ENCODE measurements around the gene RIMS1. TPM values are rescaled to one million over a fixed set of nuclear protein-coding genes. Genes with fewer than 3 reads are reported as not detected.

RIMS1 gene
- total and polyA plus RNA-seq, 2 of the 13 experiments (the other 11 are each of a cell fraction or from before 2014, with no cell fraction given) = not detected

DNA sequence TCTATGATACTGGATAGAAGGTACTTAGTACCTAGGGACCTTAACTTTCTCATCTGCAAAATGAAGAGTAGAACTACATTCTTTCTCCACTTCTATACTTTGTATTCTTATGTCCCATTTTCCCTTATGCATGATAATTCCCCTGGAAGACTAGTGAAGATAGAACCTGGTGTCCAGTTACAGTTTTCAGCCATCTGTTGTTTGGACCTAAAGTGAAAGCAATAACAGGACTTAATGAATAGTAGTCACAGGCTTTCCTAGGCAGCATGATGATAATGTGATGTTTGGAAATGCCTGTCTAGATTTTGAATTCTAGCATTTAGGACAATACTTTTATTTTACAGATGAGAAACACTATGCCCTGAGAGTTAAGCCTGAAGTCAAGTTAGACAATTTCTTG, 153.8 kb downstream of the RIMS1 start (continued):
- TF ChIP-seq ZNF670 (CRISPR knock-in tag; IDR thresholded peaks at IDR 0.05; ENCODE audit: borderline replicate concordance) (no peak), ZFP90 (CRISPR knock-in tag; IDR thresholded peaks at IDR 0.05; ENCODE audit: borderline replicate concordance) (no peak), CBX5 (CRISPR knock-in tag; IDR thresholded peaks at IDR 0.05; ENCODE audit: borderline replicate concordance) (no peak), E2F5 (CRISPR knock-in tag; conservative IDR thresholded peaks at IDR 0.05) (no peak), ZNF264 (CRISPR knock-in tag; IDR thresholded peaks at IDR 0.05) (no peak)
- TF ChIP-seq, protein P1, sequence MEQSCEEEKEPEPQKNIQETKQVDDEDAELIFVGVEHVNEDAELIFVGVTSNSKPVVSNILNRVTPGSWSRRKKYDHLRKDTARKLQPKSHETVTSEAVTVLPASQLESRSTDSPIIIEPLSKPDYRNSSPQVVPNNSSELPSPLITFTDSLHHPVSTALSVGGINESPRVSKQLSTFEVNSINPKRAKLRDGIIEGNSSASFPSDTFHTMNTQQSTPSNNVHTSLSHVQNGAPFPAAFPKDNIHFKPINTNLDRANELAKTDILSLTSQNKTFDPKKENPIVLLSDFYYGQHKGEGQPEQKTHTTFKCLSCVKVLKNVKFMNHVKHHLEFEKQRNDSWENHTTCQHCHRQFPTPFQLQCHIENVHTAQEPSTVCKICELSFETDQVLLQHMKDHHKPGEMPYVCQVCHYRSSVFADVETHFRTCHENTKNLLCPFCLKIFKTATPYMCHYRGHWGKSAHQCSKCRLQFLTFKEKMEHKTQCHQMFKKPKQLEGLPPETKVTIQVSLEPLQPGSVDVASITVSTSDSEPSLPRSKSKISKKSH (CRISPR knock-in tag; IDR thresholded peaks at IDR 0.05; ENCODE audit: borderline replicate concordance) = no peak

DNA sequence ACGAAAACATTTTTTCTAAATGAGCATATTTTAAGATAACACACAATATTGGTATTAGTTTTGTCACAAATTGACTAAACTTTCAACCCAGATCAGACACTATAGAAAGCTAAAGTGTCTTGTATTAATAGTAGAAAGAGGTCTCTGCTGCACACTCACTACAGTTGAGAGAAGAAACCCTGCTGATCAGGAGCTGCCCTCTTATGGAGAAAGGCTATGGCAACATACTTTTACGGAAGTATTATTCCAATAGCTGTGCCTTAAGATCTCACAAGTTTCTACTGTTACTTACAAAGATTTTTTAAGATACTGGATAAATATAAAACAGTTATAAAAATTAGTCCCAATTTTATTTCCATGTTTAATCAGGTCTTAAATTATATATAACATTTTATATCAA, 155.7 kb downstream of the RIMS1 start:
- no peaks in the 10 kb centered on the region for H3K9me3 ChIP-seq (ENCODE audit: low read length)
- H2AFZ ChIP-seq (ENCODE audit: low read length) = no peak overlapping the region
- DNase-seq (ENCODE audit: low spot score) (no peak), ATAC-seq (no peak), FAIRE-seq (no peak)
- H4K20me1 ChIP-seq (ENCODE audit: insufficient read depth, low read length) = no peaks in the 10 kb centered on the region
- POLR2A ChIA-PET = no interaction called here
- H3K27ac ChIP-seq (ENCODE audit: extremely low read length, insufficient read depth, low read length) = no peak overlapping the region
- no peak overlapping the region for H3K4me3 ChIP-seq (replicated peaks in 1 of 3; ENCODE audit: insufficient read depth in 1 of 3, low read depth in 2 of 3, low read length in 3 of 3)
- H3K36me3 ChIP-seq (replicated peaks in 1 of 2; ENCODE audit: control insufficient read depth in 1 of 2, insufficient read depth in 2 of 2, low read length in 2 of 2) = no peaks in the 10 kb centered on the region
- H3K79me2 ChIP-seq (ENCODE audit: insufficient read depth, low read length) = no peaks in the 10 kb centered on the region
- CTCF ChIA-PET (ENCODE audit: low intra/inter-chr PET ratio, low total read pairs) = no interaction called here
- intact Hi-C loops (cut with micrococcal nuclease; ENCODE audit: unreplicated experiment) = no loop called here
- TF ChIP-seq ZNF468 (CRISPR knock-in tag; IDR thresholded peaks at IDR 0.05) = no peak
- TF ChIP-seq SAFB2 (CRISPR knock-in tag; IDR thresholded peaks at IDR 0.05; ENCODE audit: borderline replicate concordance, low read depth) = no peak
- no peak for TF ChIP-seq FOXA3 (CRISPR knock-in tag; IDR thresholded peaks at IDR 0.05)
- TF ChIP-seq SP5 (CRISPR knock-in tag; IDR thresholded peaks at IDR 0.05; ENCODE audit: borderline replicate concordance, low read depth) = no peak
- TF ChIP-seq, protein P2, sequence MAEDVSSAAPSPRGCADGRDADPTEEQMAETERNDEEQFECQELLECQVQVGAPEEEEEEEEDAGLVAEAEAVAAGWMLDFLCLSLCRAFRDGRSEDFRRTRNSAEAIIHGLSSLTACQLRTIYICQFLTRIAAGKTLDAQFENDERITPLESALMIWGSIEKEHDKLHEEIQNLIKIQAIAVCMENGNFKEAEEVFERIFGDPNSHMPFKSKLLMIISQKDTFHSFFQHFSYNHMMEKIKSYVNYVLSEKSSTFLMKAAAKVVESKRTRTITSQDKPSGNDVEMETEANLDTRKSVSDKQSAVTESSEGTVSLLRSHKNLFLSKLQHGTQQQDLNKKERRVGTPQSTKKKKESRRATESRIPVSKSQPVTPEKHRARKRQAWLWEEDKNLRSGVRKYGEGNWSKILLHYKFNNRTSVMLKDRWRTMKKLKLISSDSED (CRISPR knock-in tag; IDR thresholded peaks at IDR 0.05) = no peak
- no peak for TF ChIP-seq KDM4B (CRISPR knock-in tag; IDR thresholded peaks at IDR 0.05)
- TF ChIP-seq ZNF790 (CRISPR knock-in tag; IDR thresholded peaks at IDR 0.05; ENCODE audit: borderline replicate concordance) = no peak
- no peak for TF ChIP-seq ZNF784 (CRISPR knock-in tag; IDR thresholded peaks at IDR 0.05; ENCODE audit: borderline replicate concordance)
- no peak for TF ChIP-seq PHF8 (CRISPR knock-in tag; IDR thresholded peaks at IDR 0.05)
- TF ChIP-seq HDAC2 (CRISPR knock-in tag; IDR thresholded peaks at IDR 0.05) = no peak
- no peak for TF ChIP-seq PCBP1 (IDR thresholded peaks at IDR 0.05; ENCODE audit: borderline replicate concordance, low read depth, low read length)
- TF ChIP-seq NFIC (IDR thresholded peaks at IDR 0.05; ENCODE audit: low read length) = no peak
- no peak for TF ChIP-seq THRA (CRISPR knock-in tag; IDR thresholded peaks at IDR 0.05; ENCODE audit: borderline replicate concordance)
- no peak for TF ChIP-seq HNRNPH1 (optimal IDR thresholded peaks at IDR 0.05; ENCODE audit: low read depth, low read length)
- no peak overlapping the region for H3K9ac ChIP-seq (ENCODE audit: insufficient read depth, low read depth, low read length)
- WGBS (ENCODE audit: low lambda C conversion rate) = 1% methylated on average over 2 of the region's 2 CpGs
- H3K27me3 ChIP-seq (ENCODE audit: control insufficient read depth in 1 of 2, insufficient read depth in 2 of 2, low read length in 2 of 2) = no peaks in the 10 kb centered on the region
- BruUV-seq (replicated peaks) = no TSS peak
- in situ Hi-C loops (cut with HindIII; ENCODE audit: extremely low pct_ligation_motif_present, low pct_unique_long_range_greater_than_20kb) = no loop called here
- H3K4me2 ChIP-seq (ENCODE audit: low read depth, low read length) = no peak overlapping the region
- no peaks in the 10 kb centered on the region for H3K4me1 ChIP-seq (ENCODE audit: insufficient read depth, low read length)

All from HepG2 (cell line).